HG02885 (cell line): ENCODE data around the gene DACH1.

Experiments
- ATAC-seq: cut with Tn5 transposase; IDR thresholded peaks from one replicate; pipeline ENCODE4 v1.9.1; 2021; ENCODE audit warnings: mild to moderate bottlenecking; ENCODE audit not compliant: unreplicated experiment, poor library complexity

Gene DACH1

GRCh38 chr13:71603255-71603654 is 263.7 kb downstream of the DACH1 start:
- no peak for ATAC-seq

- no peak for ATAC-seq
These were observed 264.7 kb downstream of the DACH1 start for GRCh38 chr13:71602344-71602743.

- ATAC-seq = no peak
These were observed 269.9 kb downstream of the DACH1 start for GRCh38 chr13:71597150-71597549.

GRCh38 chr13:71596116-71596515 is 270.9 kb downstream of the DACH1 start:
- ATAC-seq = no peak

- ATAC-seq = no peak
These were observed 273.4 kb downstream of the DACH1 start for GRCh38 chr13:71593566-71593965.

- no peak for ATAC-seq
These were observed 275.6 kb downstream of the DACH1 start for GRCh38 chr13:71591374-71591773.

GRCh38 chr13:71590654-71591148 is 276.3 kb downstream of the DACH1 start:
- ATAC-seq = no peak

- no peak for ATAC-seq
These were observed 278.0 kb downstream of the DACH1 start for GRCh38 chr13:71589032-71589431.

GRCh38 chr13:71587817-71588216 is 279.2 kb downstream of the DACH1 start:
- ATAC-seq = no peak

- no peak for ATAC-seq
These were observed 279.8 kb downstream of the DACH1 start for GRCh38 chr13:71587193-71587592.

- no peak for ATAC-seq
These were observed 283.4 kb downstream of the DACH1 start for GRCh38 chr13:71583581-71583980.

- no peak for ATAC-seq
These were observed 286.4 kb downstream of the DACH1 start for GRCh38 chr13:71580614-71581013.

- no peak for ATAC-seq
These were observed 289.0 kb downstream of the DACH1 start for GRCh38 chr13:71578048-71578447.

GRCh38 chr13:71577127-71577526 is 289.9 kb downstream of the DACH1 start:
- ATAC-seq = no peak

GRCh38 chr13:71576571-71576970 is 290.4 kb downstream of the DACH1 start:
- ATAC-seq = no peak

- no peak for ATAC-seq
These were observed 320.1 kb downstream of the DACH1 start for GRCh38 chr13:71546881-71547280.

GRCh38 chr13:71540098-71540497 is 326.9 kb downstream of the DACH1 start:
- no peak for ATAC-seq

- ATAC-seq = no peak
These were observed 330.8 kb downstream of the DACH1 start for GRCh38 chr13:71536201-71536600.

GRCh38 chr13:71524613-71525304 is 342.2 kb downstream of the DACH1 start:
- no peak for ATAC-seq

- no peak for ATAC-seq
These were observed 342.8 kb downstream of the DACH1 start for GRCh38 chr13:71524245-71524612.

GRCh38 chr13:71522941-71523526 is 344.0 kb downstream of the DACH1 start:
- no peak for ATAC-seq

GRCh38 chr13:71517004-71517403 is 350.0 kb downstream of the DACH1 start:
- ATAC-seq = no peak
